Endothelial cell of umbilical vein (primary cell): ENCODE data around the gene GMEB2. TPM values are rescaled to one million over a fixed set of nuclear protein-coding genes. Genes with fewer than 3 reads are reported as not detected.

Source experiments
- BruUV-seq: library from RNA; stranded (reverse); fragments of 400-500 nt; replicated peaks from 2 replicates; lab custom pipeline; 2021; lab: Mats Ljungman, UMichigan
- CTCF ChIA-PET: fragments of 300-600, 350-600 bp; sonication (Branson Sonifier 250); formaldehyde crosslinking; loops from one replicate; lab custom pipeline; 2021; ENCODE audit warnings: antibody characterized with exemption, inconsistent platforms; lab: Charles Lee
- POLR2A ChIA-PET: fragments of 300-600, 350-600 bp; sonication (Branson Sonifier 250); formaldehyde crosslinking; loops from one replicate; lab custom pipeline; 2021; ENCODE audit warnings: antibody characterized with exemption, inconsistent platforms; lab: Charles Lee
- DNase-seq: peaks from one replicate; pipeline ENCODE4 v3.0.0-alpha.2; 2011; ENCODE audit warnings: low read depth, low spot score
- FAIRE-seq: peaks from 2 replicates; lab custom pipeline; 2011; peaks lifted over from hg19 to GRCh38; lab: Jason Lieb, UNC
- H2AFZ ChIP-seq: 2 replicates; pipeline ENCODE4 v1.6.0; 2012; ENCODE audit warnings: low read depth, low read length, control low read depth, inconsistent platforms
- H3K27ac ChIP-seq: 2 replicates; pipeline ENCODE4 v1.5.1; 2011; ENCODE audit warnings: low read depth, mild to moderate bottlenecking, control low read depth, low read length, moderate library complexity; ENCODE audit not compliant: insufficient read depth
- H3K27me3 ChIP-seq, 2 experiments: 2 replicates each; pipeline versions ENCODE4 v1.6.0 to v1.6.1; 2011; ENCODE audit warnings: low read length in 2 of 2, mixed read lengths in 1 of 2; ENCODE audit not compliant: control insufficient read depth in 2 of 2, insufficient read depth in 2 of 2
- H3K36me3 ChIP-seq, 2 experiments: 2 replicates in 1 of 2; 3 replicates in 1 of 2; pipeline ENCODE4 v1.5.1; 2011; ENCODE audit warnings: low read length in 2 of 2, mild to moderate bottlenecking in 1 of 2, moderate library complexity in 1 of 2; ENCODE audit not compliant: control insufficient read depth in 2 of 2, insufficient read depth in 2 of 2; ENCODE audit errors: extremely low read depth in 1 of 2
- H3K4me1 ChIP-seq: 3 replicates; pipeline ENCODE4 v1.5.1; 2011; ENCODE audit warnings: mild to moderate bottlenecking, low read length; ENCODE audit not compliant: control insufficient read depth, insufficient read depth; ENCODE audit errors: extremely low read depth
- H3K4me2 ChIP-seq: 2 replicates; pipeline ENCODE4 v1.6.1; 2011; ENCODE audit warnings: low read length, control low read depth, mixed read lengths; ENCODE audit not compliant: insufficient read depth
- H3K4me3 ChIP-seq, 3 experiments: fragments of 200-600 bp in 1 of 3; sonication (generic), shearing (Covaris generic) in 1 of 3; replicated peaks in 1 of 3; 2 replicates each; pipeline ENCODE4 v1.5.1; 2011 to 2016; ENCODE audit warnings: control low read depth in 3 of 3, low read length in 3 of 3, mild to moderate bottlenecking in 2 of 3, inconsistent platforms in 1 of 3, low read depth in 1 of 3, moderate library complexity in 1 of 3; ENCODE audit not compliant: insufficient read depth in 1 of 3
- H3K79me2 ChIP-seq: 2 replicates; pipeline ENCODE4 v1.6.0; 2012; ENCODE audit warnings: low read length, inconsistent platforms; ENCODE audit not compliant: control insufficient read depth, insufficient read depth
- H3K9ac ChIP-seq: replicated peaks from 2 replicates; pipeline ENCODE3; 2011; ENCODE audit warnings: low read length, control low read depth; ENCODE audit not compliant: insufficient read depth; ENCODE audit errors: extremely low read depth
- H3K9me1 ChIP-seq: replicated peaks from 3 replicates; pipeline ENCODE4 v1.6.0; 2011; ENCODE audit warnings: mild to moderate bottlenecking, low read length; ENCODE audit not compliant: control insufficient read depth, insufficient read depth; ENCODE audit errors: extremely low read depth
- H3K9me3 ChIP-seq: replicated peaks from 2 replicates; pipeline ENCODE4 v1.5.1; 2012; ENCODE audit warnings: low read length, inconsistent platforms; ENCODE audit not compliant: control insufficient read depth, insufficient read depth
- H4K20me1 ChIP-seq: replicated peaks from 2 replicates; pipeline ENCODE3; 2011; ENCODE audit warnings: mild to moderate bottlenecking, low read length; ENCODE audit not compliant: control insufficient read depth, insufficient read depth; ENCODE audit errors: extremely low read depth
- EZH2 ChIP-seq: IDR thresholded peaks from 2 replicates; pipeline ENCODE4 v1.6.1; 2012; ENCODE audit warnings: borderline replicate concordance, low read depth, mild to moderate bottlenecking, moderate library complexity, low read length, inconsistent platforms; ENCODE audit not compliant: severe bottlenecking
- FOS ChIP-seq: IDR thresholded peaks from 2 replicates; pipeline ENCODE4 v1.6.1; 2011; ENCODE audit warnings: mild to moderate bottlenecking, low read length, moderate library complexity, borderline replicate concordance; ENCODE audit not compliant: insufficient read depth
- GATA2 ChIP-seq: IDR thresholded peaks from 2 replicates; pipeline ENCODE4 v1.7.0; 2011; ENCODE audit warnings: low read depth, mild to moderate bottlenecking, moderate library complexity, mixed read lengths, low read length; ENCODE audit not compliant: insufficient read length, insufficient read depth
- POLR2AphosphoS5 ChIP-seq: IDR thresholded peaks from 2 replicates; pipeline ENCODE4 v1.6.1; 2012; ENCODE audit warnings: low read depth, mild to moderate bottlenecking, control low read depth, low read length, moderate library complexity; ENCODE audit not compliant: insufficient read depth
- dilution Hi-C: fragments of 300-500 bp; cut with MboI; formaldehyde crosslinking; loops from one replicate; pipeline ENCODE4 v1.15.0; 2019; ENCODE audit warnings: low sequenced_read_pairs; ENCODE audit not compliant: extremely low pct_ligation_motif_present
- intact Hi-C: fragments of 100-400 bp; cut with micrococcal nuclease; formaldehyde crosslinking; loops from one replicate; pipeline ENCODE4 v1.10.0; 2022
- polyA plus RNA-seq, 4 experiments: library from polyadenylated mRNA; depleted of rRNA in 3 of 4; stranded (reverse) in 3 of 4; unstranded in 1 of 4; fragments of >200 nt; gene quantifications; 2 replicates each; pipeline versions ENCODE4 v1.2.1 to v1.2.3, GENCODE V29; 2011 to 2012; ENCODE audit warnings: missing spikeins in 1 of 4
- total RNA-seq: library from RNA; stranded (reverse); gene quantifications from 2 replicates; pipeline ENCODE4 v1.2.3, GENCODE V29; 2021
- TF ChIP-seq, protein P1 (sequence below), 2 donors: IDR thresholded peaks; 1 replicate in 1 of 2; 2 replicates in 1 of 2; pipeline ENCODE4 v1.5.1; 2011; ENCODE audit warnings: low read length in 2 of 2, mild to moderate bottlenecking in 2 of 2, moderate library complexity in 2 of 2, control low read depth in 1 of 2, inconsistent platforms in 1 of 2, low read depth in 1 of 2; ENCODE audit not compliant: insufficient read depth in 1 of 2; ENCODE audit errors: extremely low read depth in 1 of 2

GMEB2 gene
- total and polyA plus RNA-seq, 2 donors (not counting 3 experiments of a cell fraction or from before 2014, with no cell fraction given): 12.7 to 14.1 TPM

DNA sequence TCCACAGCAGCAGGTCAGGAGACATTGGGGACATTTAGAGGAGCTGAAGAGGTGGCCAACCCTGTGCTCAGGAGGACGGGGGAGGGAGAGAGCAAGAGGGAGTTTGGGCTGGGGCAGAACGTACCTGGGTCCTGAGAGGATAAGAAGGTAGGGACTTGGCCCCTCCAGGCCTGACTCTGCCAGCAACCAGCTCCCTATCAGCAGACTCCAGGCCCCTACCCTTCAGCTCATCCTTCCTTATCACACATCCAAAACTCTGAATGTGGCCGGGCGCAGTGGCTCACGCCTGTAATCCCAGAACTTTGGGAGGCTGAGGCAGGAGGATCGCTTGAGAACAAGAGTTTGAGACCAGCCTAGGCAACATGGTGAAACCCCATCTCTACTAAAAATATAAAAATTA lies 21.3 kb upstream of the GMEB2 start:
- intact Hi-C loops (no loop called here), dilution Hi-C loops (no loop called here)
- ChIA-PET CTCF (no interaction called here), POLR2A (no interaction called here)
- H3K9me3 ChIP-seq: no peaks in the 10 kb centered on the region
- peaks cover 1 to 11% of the 10 kb centered on the region in 2 experiments for H3K27me3 ChIP-seq
- no peaks in the 10 kb centered on the region for H3K79me2 ChIP-seq
- FAIRE-seq (no peak), DNase-seq (no peak)
- H3K9ac ChIP-seq: no peak overlapping the region
- peaks cover 6% of the 10 kb centered on the region for H3K4me1 ChIP-seq
- BruUV-seq: no TSS peak
- no peak overlapping the region for H3K27ac ChIP-seq
- no peak overlapping the region for H2AFZ ChIP-seq
- no peaks in the 10 kb centered on the region for H3K9me1 ChIP-seq
- no peaks in the 10 kb centered on the region for H3K36me3 ChIP-seq
- H4K20me1 ChIP-seq: no peaks in the 10 kb centered on the region
- no peak overlapping the region for H3K4me2 ChIP-seq
- no peak for TF ChIP-seq FOS
- TF ChIP-seq, protein P1, sequence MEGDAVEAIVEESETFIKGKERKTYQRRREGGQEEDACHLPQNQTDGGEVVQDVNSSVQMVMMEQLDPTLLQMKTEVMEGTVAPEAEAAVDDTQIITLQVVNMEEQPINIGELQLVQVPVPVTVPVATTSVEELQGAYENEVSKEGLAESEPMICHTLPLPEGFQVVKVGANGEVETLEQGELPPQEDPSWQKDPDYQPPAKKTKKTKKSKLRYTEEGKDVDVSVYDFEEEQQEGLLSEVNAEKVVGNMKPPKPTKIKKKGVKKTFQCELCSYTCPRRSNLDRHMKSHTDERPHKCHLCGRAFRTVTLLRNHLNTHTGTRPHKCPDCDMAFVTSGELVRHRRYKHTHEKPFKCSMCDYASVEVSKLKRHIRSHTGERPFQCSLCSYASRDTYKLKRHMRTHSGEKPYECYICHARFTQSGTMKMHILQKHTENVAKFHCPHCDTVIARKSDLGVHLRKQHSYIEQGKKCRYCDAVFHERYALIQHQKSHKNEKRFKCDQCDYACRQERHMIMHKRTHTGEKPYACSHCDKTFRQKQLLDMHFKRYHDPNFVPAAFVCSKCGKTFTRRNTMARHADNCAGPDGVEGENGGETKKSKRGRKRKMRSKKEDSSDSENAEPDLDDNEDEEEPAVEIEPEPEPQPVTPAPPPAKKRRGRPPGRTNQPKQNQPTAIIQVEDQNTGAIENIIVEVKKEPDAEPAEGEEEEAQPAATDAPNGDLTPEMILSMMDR (IDR thresholded peaks at IDR 0.05; ENCODE audit: extremely low read depth in 1 of 2, insufficient read depth in 1 of 2, low read depth in 1 of 2, low read length in 2 of 2): no peak
- no peak overlapping the region for H3K4me3 ChIP-seq

DNA sequence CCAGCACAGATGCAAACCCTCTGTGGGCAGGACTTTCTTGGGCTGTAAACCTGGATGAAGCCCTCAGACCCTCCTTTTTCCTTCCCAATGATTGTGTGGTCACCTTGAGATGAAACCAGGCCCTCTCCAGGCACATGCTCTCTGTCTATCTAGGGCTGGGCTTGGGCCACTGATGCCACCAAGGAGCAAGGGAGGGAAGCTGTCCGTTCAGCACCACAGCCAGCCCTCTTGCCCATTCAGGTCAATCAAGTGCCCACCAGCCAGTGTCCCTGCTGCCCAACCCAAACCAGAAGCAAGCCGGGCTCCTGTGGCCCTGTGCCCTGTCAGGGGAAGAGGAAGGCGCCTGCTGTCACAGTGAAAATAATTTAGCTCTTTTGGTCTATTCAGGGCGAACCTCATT lies 18.3 kb upstream of the GMEB2 start:
- Histone ChIP-seq H3K27me3 (no peaks in the 10 kb centered on the region), H3K4me3 (no peak overlapping the region), H3K27ac (no peak overlapping the region), H3K79me2 (no peaks in the 10 kb centered on the region), H3K4me1 (no peaks in the 10 kb centered on the region), H3K9ac (no peak overlapping the region), H3K9me3 (no peaks in the 10 kb centered on the region), H2AFZ (no peak overlapping the region), H3K4me2 (no peak overlapping the region), H3K9me1 (no peaks in the 10 kb centered on the region), H4K20me1 (no peaks in the 10 kb centered on the region), H3K36me3 (no peaks in the 10 kb centered on the region)
- intact Hi-C loops: no loop called here
- no TSS peak for BruUV-seq
- FAIRE-seq: no peak
- ChIA-PET POLR2A (no interaction called here), CTCF (no interaction called here)
- no peak for DNase-seq
- TF ChIP-seq EZH2 (no peak), POLR2AphosphoS5 (no peak), GATA2 (no peak)
- dilution Hi-C loops: no loop called here
